Breast epithelium (tissue), 3 donors: ENCODE measurements around the gene INTS6.

Experiments used
- CTCF ChIP-seq, 3 donors: fragments of 450-650 bp; IDR thresholded peaks; one replicate each; pipeline ENCODE4 v1.5.1; 2016 to 2017; ENCODE audit warnings: antibody characterized with exemption in 3 of 3, mild to moderate bottlenecking in 3 of 3, moderate library complexity in 3 of 3
- POLR2A ChIP-seq: fragments of 450-650 bp; IDR thresholded peaks from one replicate; pipeline ENCODE4 v1.6.1; 2016; ENCODE audit warnings: antibody characterized with exemption, mild to moderate bottlenecking, moderate library complexity
- POLR2AphosphoS5 ChIP-seq, 3 donors: sonication (generic); formaldehyde crosslinking; IDR thresholded peaks; one replicate each; pipeline ENCODE4 v1.6.1; 2017; ENCODE audit warnings: antibody characterized with exemption in 3 of 3

GRCh38 chr13:51341791-51342190, 111.0 kb downstream of the INTS6 start:
- no peak for TF ChIP-seq CTCF (IDR thresholded peaks at IDR 0.05)
- no peak for TF ChIP-seq POLR2A
- TF ChIP-seq POLR2AphosphoS5 (IDR thresholded peaks at IDR 0.05) = no peak
